ENCODE measurements around the gene CENPT. TPM values are rescaled to one million over a fixed set of nuclear protein-coding genes. Genes with fewer than 3 reads are reported as not detected.
"Not testable (repeated sequence)": the region's sequence is repeated elsewhere in the genome, so short reads cannot be mapped to it uniquely, and the experiment has no call there.

Gene CENPT
- total RNA-seq, 2 donors from 2014 or later, result 57.1 to 122 TPM

- TF ChIP-seq CTCF (IDR thresholded peaks at IDR 0.05) (peak; percentile 65 to 97 (median 94)), POLR2A (IDR thresholded peaks at IDR 0.05) (peak; percentile 37 to 50 (median 41))
- intact Hi-C loops (cut with DNase I), result no loop called here
Measured at GRCh38 chr16:67841816-67842508, 5.5 kb downstream of the CENPT start, which contains the start of gene THAP11. THAP11 (plus strand) TSS chr16:67842320; CDS start chr16:67842555, 235 bp downstream.

GRCh38 chr16:67841198-67841815 is 6.2 kb downstream of the CENPT start:
- ATAC-seq, result no peak
- TF ChIP-seq CTCF (IDR thresholded peaks at IDR 0.05) (no peak), POLR2A (IDR thresholded peaks at IDR 0.05) (no peak)
- H3K4me1 ChIP-seq, result peaks cover 42% of the 10 kb centered on the region
- H3K9me3 ChIP-seq, result no peaks in the 10 kb centered on the region
- no peaks in the 10 kb centered on the region for H3K36me3 ChIP-seq (replicated peaks in 1 of 2; ENCODE audit: insufficient read depth in 1 of 2, low read depth in 2 of 2)
- no peak for DNase-seq
- H3K27ac ChIP-seq, result peak overlapping the region; percentile 96 to 99 (median 98)
- H3K27me3 ChIP-seq, result no peaks in the 10 kb centered on the region
- WGBS, 2 donors, result 44 to 66% methylated on average over 9 to 17 of the region's 17 CpGs
- intact Hi-C loops (cut with DNase I), result no loop called here
- no peak overlapping the region for H3K4me3 ChIP-seq

More at GRCh38 chr16:67841816-67842508, 5.5 kb downstream of the CENPT start, which contains the start of gene THAP11:
- WGBS, 2 donors, result 0 to 6% methylated on average over 7 to 53 of the region's 83 CpGs
- Histone ChIP-seq H3K4me1 (peaks cover 42% of the 10 kb centered on the region), H3K27ac (peak within 1 kb of the TSS; percentile 96 to 99 (median 98)), H3K9me3 (no peaks in the 10 kb centered on the region), H3K27me3 (no peaks in the 10 kb centered on the region), H3K36me3 (replicated peaks in 1 of 2; ENCODE audit: insufficient read depth in 1 of 2, low read depth in 2 of 2) (no peaks in the 10 kb centered on the region), H3K4me3 (peak within 1 kb of the TSS; percentile 25 to 94)
- ATAC-seq (peak; percentile 79), DNase-seq (peak; percentile 95 to 96 (median 96))

- Histone ChIP-seq H3K4me3 (no peak overlapping the region), H3K27ac (no peak overlapping the region), H3K36me3 (replicated peaks in 1 of 2; ENCODE audit: insufficient read depth in 1 of 2, low read depth in 2 of 2) (no peaks in the 10 kb centered on the region), H3K4me1 (peaks cover 20% of the 10 kb centered on the region), H3K9me3 (no peaks in the 10 kb centered on the region), H3K27me3 (no peaks in the 10 kb centered on the region)
- TF ChIP-seq POLR2A (IDR thresholded peaks at IDR 0.05) (no peak), CTCF (IDR thresholded peaks at IDR 0.05) (no peak)
- DNase-seq (no peak), ATAC-seq (no peak)
- 76 to 91% methylated on average over 2 of the region's 2 CpGs for WGBS, 2 donors
- intact Hi-C loops (cut with DNase I), result no loop called here
Measured at GRCh38 chr16:67837811-67838210, 9.7 kb downstream of the CENPT start.

GRCh38 chr16:67837190-67837589 is 10.3 kb downstream of the CENPT start:
- H3K27ac ChIP-seq; H3K27me3 ChIP-seq; H3K36me3 ChIP-seq (replicated peaks in 1 of 2; ENCODE audit: insufficient read depth in 1 of 2, low read depth in 2 of 2); intact Hi-C loops (cut with DNase I); H3K9me3 ChIP-seq; H3K4me3 ChIP-seq; DNase-seq; ATAC-seq: not testable (repeated sequence)
- WGBS, 2 donors, result 82 to 89% methylated on average over 10 of the region's 10 CpGs
- H3K4me1 ChIP-seq, result peaks cover 22% of the 10 kb centered on the region

- DNase-seq, result no peak
- H3K36me3 ChIP-seq (replicated peaks in 1 of 2; ENCODE audit: insufficient read depth in 1 of 2, low read depth in 2 of 2), result peaks cover 0 to 10% of the 10 kb centered on the region in 2 donors
- H3K9me3 ChIP-seq, result no peaks in the 10 kb centered on the region
- peak overlapping the region in 1 of 2 donors; percentile 72 for H3K4me3 ChIP-seq
- H3K27ac ChIP-seq, result peak overlapping the region in 1 of 4 donors; percentile 1
- H3K27me3 ChIP-seq, result no peaks in the 10 kb centered on the region
- TF ChIP-seq CTCF (IDR thresholded peaks at IDR 0.05) (no peak), POLR2A (IDR thresholded peaks at IDR 0.05) (no peak)
- ATAC-seq, result no peak
- peaks cover 20% of the 10 kb centered on the region for H3K4me1 ChIP-seq
- intact Hi-C loops (cut with DNase I), result no loop called here
- WGBS, 2 donors, result 70 to 72% methylated on average over 10 of the region's 10 CpGs
Measured at GRCh38 chr16:67834242-67834614, 13.3 kb downstream of the CENPT start.

Measured in body of pancreas (tissue), 4 donors.